GM19238 (cell line): ENCODE data around the gene SCARF2.
"Not testable (repeated sequence)": the region's sequence is repeated elsewhere in the genome, so short reads cannot be mapped to it uniquely, and the experiment has no call there.

Experiments
- DNase-seq: peaks from one replicate; pipeline ENCODE4 v3.0.0; 2011; ENCODE audit warnings: low spot score; ENCODE audit not compliant: insufficient read length

SCARF2 gene

GRCh38 chr22:20413217-20414058, 24.2 kb downstream of the SCARF2 start:
- no peak for DNase-seq

- DNase-seq, result no peak
Measured at GRCh38 chr22:20412474-20413216, 25.0 kb downstream of the SCARF2 start.

- not testable (repeated sequence) for DNase-seq
Measured at GRCh38 chr22:20409385-20409784, 28.2 kb downstream of the SCARF2 start.

DNA sequence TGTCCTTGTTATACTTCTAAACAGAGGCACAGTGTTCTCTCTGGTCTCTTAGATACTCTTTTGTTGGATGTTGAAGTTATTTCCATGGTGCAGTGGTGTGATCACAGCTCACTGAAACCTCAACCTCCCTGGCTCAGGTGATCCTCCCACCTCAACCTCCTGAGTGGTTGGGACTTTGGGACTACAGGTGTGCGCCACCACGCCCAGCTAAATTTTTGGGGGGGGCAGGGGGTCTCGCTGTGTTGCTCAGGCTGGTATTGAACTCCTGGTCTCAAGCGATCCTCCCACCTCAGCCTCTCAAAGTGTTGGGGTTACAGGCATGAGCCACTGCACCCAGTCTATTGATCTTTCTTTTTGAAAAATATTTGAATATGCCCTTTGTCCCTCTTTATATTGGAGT, 28.7 kb downstream of the SCARF2 start:
- DNase-seq, result no peak

DNA sequence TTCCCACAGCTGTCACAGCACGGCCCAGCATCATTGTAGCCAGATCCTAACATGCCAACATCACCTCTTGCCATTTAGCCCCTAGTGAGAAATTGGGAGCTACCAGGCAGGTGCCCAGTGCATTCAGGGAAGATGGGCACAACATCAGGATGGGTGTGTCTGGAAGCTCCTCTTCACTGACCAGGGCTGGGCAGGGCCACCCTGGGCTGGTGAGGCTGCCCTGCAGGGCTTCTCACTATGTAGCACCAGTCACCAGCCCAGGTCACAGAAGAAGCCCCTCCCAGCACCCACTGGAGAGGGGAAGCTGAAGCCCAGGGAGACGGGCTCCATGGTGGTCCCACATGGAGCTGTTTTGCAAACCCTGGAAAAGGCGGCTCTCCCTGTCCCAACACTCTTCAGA, 29.8 kb downstream of the SCARF2 start:
- no peak for DNase-seq

DNA sequence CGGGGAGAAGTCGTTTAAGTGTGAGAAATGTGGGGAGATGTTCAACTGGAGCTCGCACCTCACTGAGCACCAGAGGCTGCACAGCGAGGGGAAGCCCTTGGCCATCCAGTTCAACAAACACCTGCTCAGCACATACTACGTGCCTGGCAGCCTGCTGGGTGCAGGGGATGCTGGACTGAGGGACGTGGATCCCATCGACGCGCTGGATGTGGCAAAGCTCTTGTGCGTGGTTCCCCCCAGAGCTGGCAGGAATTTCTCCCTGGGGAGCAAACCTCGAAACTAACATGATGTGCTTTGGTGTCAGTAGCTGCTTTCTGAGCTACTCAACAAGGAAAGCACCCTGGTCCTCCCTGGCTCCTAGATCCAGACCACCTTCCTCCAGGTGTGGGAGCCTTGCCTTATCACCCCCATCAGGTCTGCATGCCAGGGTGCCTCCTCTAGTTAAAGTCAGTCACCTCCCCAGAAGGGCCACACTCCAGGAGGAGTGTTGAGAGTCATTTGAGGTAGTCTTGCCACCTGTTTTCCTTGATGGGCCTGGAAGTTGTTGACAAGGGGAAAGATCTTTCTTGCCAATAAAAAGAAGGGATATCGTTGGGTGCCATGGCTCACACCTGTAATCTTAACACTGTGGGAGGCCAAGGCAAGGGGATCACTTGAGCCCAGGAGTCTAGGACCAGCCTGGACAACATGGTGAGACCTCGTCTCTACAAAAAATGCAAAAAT, 30.8 kb downstream of the SCARF2 start:
- no peak for DNase-seq

- DNase-seq, result no peak
Measured at GRCh38 chr22:20405931-20406685, 31.5 kb downstream of the SCARF2 start.

DNA sequence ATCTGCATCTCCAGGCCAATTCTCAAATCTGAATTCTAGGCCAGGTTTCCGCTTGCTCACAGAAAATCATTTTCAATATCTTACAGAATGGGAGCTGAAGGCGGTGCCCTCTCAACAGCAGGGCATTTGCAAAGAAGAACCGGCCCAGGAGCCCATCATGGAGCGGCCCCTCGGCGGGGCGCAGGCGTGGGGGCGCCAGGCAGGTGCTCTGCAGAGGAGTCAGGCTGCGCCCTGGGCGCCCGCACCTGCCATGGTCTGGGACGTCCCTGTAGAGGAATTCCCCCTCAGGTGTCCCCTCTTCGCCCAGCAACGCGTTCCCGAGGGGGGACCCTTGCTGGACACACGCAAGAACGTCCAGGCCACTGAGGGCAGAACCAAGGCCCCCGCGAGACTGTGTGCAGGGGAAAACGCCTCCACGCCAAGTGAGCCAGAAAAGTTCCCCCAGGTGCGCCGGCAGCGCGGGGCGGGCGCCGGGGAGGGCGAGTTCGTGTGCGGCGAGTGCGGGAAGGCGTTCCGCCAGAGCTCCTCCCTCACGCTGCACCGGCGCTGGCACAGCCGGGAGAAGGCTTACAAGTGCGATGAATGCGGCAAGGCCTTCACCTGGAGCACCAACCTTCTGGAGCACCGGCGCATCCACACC, 32.2 kb downstream of the SCARF2 start:
- DNase-seq, result no peak

DNA sequence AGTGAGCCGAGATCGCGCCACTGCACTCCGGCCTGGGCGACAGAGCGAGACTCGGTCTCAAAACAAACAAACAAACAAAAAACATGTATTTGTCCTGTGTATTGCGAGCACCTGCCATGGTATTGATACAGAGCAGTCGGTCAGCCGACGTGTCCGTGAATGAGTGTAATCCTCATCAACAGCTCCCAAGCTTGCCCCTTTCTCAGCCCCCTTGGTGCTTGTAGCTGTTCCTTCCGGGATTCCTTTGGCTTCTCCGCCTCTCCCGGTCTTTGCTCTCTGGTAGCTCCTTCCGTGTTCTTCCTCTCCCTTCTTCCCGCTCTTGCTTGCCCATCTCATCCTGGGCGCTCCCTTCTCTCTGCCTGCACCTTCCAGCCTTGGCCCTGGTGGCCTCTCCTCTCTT, 32.7 kb downstream of the SCARF2 start:
- no peak for DNase-seq

DNA sequence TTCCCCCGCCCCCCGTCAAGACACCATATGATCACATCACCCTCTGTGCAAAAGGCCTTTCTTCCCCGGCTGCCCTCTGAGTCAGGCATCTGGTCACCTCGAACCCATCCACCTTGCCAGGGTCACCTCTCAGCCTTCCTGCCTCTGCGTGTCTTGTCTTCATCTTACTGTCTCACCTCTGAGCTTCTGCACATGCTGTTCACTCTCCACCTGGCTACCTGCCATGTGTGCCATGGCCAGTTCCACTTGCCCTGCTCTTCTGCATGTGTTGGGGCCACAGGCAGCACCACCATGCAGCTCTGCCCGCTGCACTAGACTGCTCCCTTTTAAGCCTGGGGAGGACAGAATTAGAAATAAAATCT, 33.9 kb downstream of the SCARF2 start:
- DNase-seq, result no peak

DNA sequence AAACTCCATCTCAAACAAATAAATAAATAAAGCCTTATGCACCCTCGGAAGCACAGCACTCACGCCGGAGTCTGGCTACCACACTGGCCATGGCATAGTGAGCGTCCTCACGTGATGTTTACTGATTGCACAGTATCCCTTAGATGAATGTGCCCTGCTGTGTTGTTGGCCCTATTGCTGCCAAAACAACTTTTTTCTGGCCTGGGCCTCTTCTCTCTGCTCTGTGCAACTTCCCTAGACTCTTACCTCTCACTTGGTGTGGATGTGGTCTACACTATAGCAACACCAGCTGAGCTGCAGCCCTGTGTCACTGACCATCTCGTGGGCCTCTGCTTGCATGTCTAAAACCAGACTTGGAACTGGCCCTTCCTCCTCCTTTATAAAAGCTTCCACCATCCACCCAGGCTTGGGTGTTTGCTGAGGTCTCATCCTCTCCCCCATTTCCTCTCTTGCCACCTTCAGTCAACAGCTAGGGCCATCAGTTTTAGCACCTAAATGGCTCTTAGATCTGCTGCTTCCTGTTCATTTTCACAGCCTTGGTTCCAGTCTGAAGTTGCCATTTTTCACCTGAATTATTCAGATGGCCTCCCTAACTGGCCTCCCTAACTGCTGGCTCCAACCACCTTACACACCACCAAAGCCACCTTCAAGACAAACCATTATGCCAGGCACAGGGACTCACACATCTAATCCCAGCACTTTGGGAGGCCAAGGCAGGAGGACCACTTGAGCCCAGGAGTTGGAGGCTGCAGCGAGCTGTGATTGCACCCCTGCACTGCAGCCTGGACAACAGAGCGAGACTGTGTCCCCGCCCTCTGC, 34.5 kb downstream of the SCARF2 start:
- DNase-seq, result no peak

GRCh38 chr22:20401376-20402014, 36.1 kb downstream of the SCARF2 start:
- no peak for DNase-seq

- no peak for DNase-seq
Measured at GRCh38 chr22:20400606-20401375, 36.8 kb downstream of the SCARF2 start.

- no peak for DNase-seq
Measured at GRCh38 chr22:20399866-20400605, 37.6 kb downstream of the SCARF2 start.

DNA sequence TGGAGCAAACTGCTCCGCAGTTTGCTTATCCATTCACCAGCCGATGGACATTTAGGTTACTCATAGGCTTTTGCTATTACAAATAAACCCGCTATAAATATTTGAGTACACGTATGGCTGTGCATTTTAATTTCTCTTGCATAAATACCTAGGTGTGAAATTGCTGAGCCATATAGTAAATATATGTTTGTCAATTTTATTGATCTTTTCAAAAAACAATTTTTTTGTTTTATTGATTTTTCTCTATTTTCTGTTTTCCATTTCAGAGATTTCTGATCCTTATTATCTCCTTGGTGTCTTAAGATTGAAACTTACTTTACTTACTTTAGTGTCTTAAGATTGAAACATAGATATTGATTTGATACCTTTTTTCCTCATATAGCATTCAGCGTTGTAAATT, 39.2 kb downstream of the SCARF2 start:
- no peak for DNase-seq

DNA sequence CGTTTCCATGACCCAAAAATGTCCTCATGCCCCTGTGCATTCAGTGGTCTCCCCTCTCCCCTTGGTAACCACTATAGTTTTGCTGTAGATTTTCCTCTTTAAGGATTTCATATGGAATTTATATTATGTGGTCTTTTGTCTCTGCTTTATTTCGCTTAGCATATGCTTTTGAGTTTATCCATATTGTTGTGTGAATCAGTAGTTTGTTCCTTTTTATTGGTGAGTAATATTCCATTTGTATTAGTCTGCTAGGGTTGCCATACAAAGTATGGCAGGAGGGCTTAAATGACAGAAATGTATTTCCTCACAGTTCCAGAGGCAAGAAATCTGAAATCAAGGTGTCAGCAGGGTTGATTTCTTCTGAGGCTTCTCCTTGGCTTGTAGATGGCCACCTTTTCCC, 40.1 kb downstream of the SCARF2 start:
- DNase-seq, result no peak

DNA sequence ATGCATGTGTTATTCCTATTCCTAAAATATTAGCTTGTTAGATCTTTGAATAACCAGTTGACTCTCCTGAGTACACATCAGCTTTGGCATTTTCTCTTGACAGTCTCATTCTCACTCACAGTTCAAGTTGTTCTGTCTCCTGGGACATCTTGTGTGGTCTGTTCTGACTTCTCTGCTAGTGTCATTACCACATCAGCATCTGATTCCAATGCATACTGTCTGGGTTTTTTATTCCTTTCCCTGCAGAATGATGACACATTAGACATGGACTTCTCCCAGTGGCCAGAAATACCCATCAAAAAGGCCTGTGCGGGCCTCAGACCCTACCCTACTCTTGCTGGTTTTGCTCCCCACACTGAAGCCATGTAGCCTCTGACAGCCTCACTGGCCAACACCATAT, 41.0 kb downstream of the SCARF2 start:
- no peak for DNase-seq

DNA sequence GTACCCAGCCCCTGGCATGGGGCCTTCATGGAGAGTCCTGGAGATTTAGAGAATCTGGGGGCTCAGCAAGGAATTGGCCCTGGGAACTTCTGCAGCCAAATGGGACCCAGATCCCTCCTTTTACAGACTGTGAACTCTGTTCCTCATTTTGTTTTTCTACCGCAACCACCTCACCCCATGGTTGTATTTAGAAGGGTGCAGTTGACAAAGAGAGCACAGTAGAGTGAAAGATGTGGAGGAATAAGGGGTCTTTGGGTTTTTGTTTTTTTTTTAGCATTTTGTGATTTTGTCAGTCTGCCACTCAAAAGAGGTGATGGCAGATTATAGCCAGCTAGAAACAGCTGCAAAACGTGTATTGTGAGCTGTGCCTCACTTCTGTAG, 41.7 kb downstream of the SCARF2 start:
- no peak for DNase-seq
